Astrocyte (in vitro differentiated cells and primary cell): ENCODE measurements around the gene H1-8. TPM values are rescaled to one million over a fixed set of nuclear protein-coding genes. Genes with fewer than 3 reads are reported as not detected.

ENCODE experiments used
- DNase-seq: peaks from one replicate; pipeline ENCODE4 v3.0.0-alpha.2; 2010; ENCODE audit warnings: low read depth
- FAIRE-seq: peaks from 2 replicates; lab custom pipeline; 2011; peaks lifted over from hg19 to GRCh38; lab: Jason Lieb, UNC
- H2AFZ ChIP-seq: 2 replicates; pipeline ENCODE4 v1.6.0; 2012; ENCODE audit warnings: low read depth, low read length, inconsistent platforms
- H3K27ac ChIP-seq: 2 replicates; pipeline ENCODE4 v1.5.1; 2011; ENCODE audit warnings: low read depth, low read length, inconsistent platforms
- H3K27me3 ChIP-seq: 2 replicates; pipeline ENCODE4 v1.6.0; 2011; ENCODE audit warnings: low read length, inconsistent platforms; ENCODE audit not compliant: insufficient read depth
- H3K36me3 ChIP-seq: 2 replicates; pipeline ENCODE4 v1.5.1; 2011; ENCODE audit warnings: low read length, inconsistent platforms; ENCODE audit not compliant: insufficient read depth
- H3K4me1 ChIP-seq: 2 replicates; pipeline ENCODE4 v1.5.1; 2011; ENCODE audit warnings: low read length, inconsistent platforms; ENCODE audit not compliant: insufficient read depth
- H3K4me2 ChIP-seq: 2 replicates; pipeline ENCODE4 v1.6.0; 2012; ENCODE audit warnings: low read length, inconsistent platforms
- H3K4me3 ChIP-seq: 2 replicates; pipeline ENCODE4 v1.5.1; 2011; ENCODE audit warnings: low read depth, mild to moderate bottlenecking, low read length, inconsistent platforms; ENCODE audit not compliant: insufficient read depth
- H3K79me2 ChIP-seq: 2 replicates; pipeline ENCODE4 v1.6.0; 2012; ENCODE audit warnings: mild to moderate bottlenecking, low read length, inconsistent platforms; ENCODE audit not compliant: insufficient read depth
- H3K9ac ChIP-seq: 2 replicates; pipeline ENCODE4 v1.6.0; 2012; ENCODE audit warnings: mild to moderate bottlenecking, low read length, inconsistent platforms
- H3K9me3 ChIP-seq: 2 replicates; pipeline ENCODE4 v1.5.1; 2012; ENCODE audit warnings: low read depth, mild to moderate bottlenecking, low read length, inconsistent platforms; ENCODE audit not compliant: insufficient read depth
- H4K20me1 ChIP-seq: 2 replicates; pipeline ENCODE4 v1.6.0; 2012; ENCODE audit warnings: low read length, inconsistent platforms; ENCODE audit not compliant: insufficient read depth
- H3K27ac Mint-ChIP-seq: one replicate; pipeline ENCODE4 v1.8.0; 2021; ENCODE audit warnings: mild to moderate bottlenecking, mixed read lengths; ENCODE audit not compliant: unreplicated experiment
- H3K27me3 Mint-ChIP-seq: one replicate; pipeline ENCODE4 v1.8.0; 2021; ENCODE audit warnings: low read depth, mixed read lengths; ENCODE audit not compliant: unreplicated experiment
- H3K36me3 Mint-ChIP-seq: one replicate; pipeline ENCODE4 v1.8.0; 2021; ENCODE audit warnings: low read depth, mixed read lengths; ENCODE audit not compliant: unreplicated experiment
- H3K4me1 Mint-ChIP-seq: one replicate; pipeline ENCODE4 v1.8.0; 2021; ENCODE audit warnings: low read depth, mixed read lengths; ENCODE audit not compliant: unreplicated experiment
- H3K4me3 Mint-ChIP-seq: one replicate; pipeline ENCODE4 v1.8.0; 2021; ENCODE audit warnings: mild to moderate bottlenecking, moderate library complexity, mixed read lengths; ENCODE audit not compliant: unreplicated experiment
- H3K9me3 Mint-ChIP-seq: one replicate; pipeline ENCODE4 v1.8.0; 2021; ENCODE audit warnings: mild to moderate bottlenecking, mixed read lengths; ENCODE audit not compliant: unreplicated experiment
- CTCF ChIP-seq: IDR thresholded peaks from 2 replicates; pipeline ENCODE4 v1.5.1; 2011; ENCODE audit warnings: low read depth, mild to moderate bottlenecking, inconsistent platforms, low read length, moderate library complexity; ENCODE audit not compliant: insufficient read depth
- EZH2 ChIP-seq: IDR thresholded peaks from 2 replicates; pipeline ENCODE4 v1.6.1; 2012; ENCODE audit warnings: mild to moderate bottlenecking, low read length, inconsistent platforms; ENCODE audit not compliant: insufficient read depth
- total RNA-seq: library from RNA; stranded (reverse); gene quantifications from 2 replicates; pipeline ENCODE4 v1.2.1, GENCODE V29; 2021

Gene H1-8
- total RNA-seq, 1 donor from 2014 or later, result not detected

- TF ChIP-seq CTCF, result no peak
- TF ChIP-seq EZH2, result no peak
- Mint-ChIP-seq H3K9me3 (no peaks in the 10 kb centered on the region), H3K4me1 (no peaks in the 10 kb centered on the region), H3K27ac (no peak overlapping the region), H3K4me3 (no peak overlapping the region), H3K27me3 (no peaks in the 10 kb centered on the region), H3K36me3 (peaks cover 8% of the 10 kb centered on the region)
- Histone ChIP-seq H3K9ac (no peak overlapping the region), H3K4me1 (no peaks in the 10 kb centered on the region), H3K27me3 (no peaks in the 10 kb centered on the region), H2AFZ (no peak overlapping the region), H3K79me2 (no peaks in the 10 kb centered on the region), H3K36me3 (peaks cover 4% of the 10 kb centered on the region), H3K4me3 (no peak overlapping the region), H3K9me3 (no peaks in the 10 kb centered on the region), H3K27ac (no peak overlapping the region), H3K4me2 (no peak overlapping the region), H4K20me1 (no peaks in the 10 kb centered on the region)
- DNase-seq (no peak), FAIRE-seq (no peak)
Measured at GRCh38 chr3:129574206-129574605, 31.2 kb downstream of the H1-8 start.

DNA sequence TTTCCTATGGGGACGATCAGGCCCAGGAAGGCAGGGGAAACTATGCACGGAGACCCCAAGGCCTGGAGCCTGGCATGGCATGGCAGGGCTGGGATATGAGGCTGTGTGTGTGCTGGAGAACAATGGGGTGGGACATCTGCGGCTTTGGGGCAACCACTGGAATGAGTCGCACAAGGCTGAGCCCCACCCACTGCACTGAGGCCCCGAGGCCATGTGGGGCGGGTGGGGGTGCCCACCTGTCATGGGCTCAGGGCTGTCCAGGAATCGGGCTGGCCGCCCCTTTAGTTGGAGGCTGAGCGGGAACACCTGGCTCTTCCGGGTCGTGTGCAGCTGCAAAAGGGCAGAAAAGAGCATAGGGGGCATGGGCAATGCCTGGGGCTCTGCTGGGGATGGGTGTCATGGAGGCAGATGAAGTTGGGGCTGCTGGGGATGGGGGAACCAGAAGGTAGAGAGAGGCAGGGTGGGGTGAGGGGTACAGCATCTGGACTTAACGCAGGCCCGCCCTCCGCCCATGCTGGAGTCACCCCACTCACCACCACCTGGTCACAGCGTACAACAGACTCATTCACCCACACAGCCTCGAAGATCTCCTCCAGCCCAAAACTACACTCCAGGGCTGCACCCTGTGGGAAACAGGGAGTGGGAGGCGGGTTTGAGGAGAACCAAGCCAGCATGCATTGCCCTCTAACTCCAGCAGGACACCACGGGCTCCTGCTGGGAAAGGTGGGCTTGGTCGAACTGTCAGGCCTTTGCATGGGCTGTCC, 32.4 kb downstream of the H1-8 start:
- TF ChIP-seq CTCF, result no peak
- no peak for TF ChIP-seq EZH2
- Histone ChIP-seq H3K79me2 (no peaks in the 10 kb centered on the region), H3K27ac (no peak overlapping the region), H4K20me1 (no peaks in the 10 kb centered on the region), H2AFZ (no peak overlapping the region), H3K4me2 (no peak overlapping the region), H3K9ac (no peak overlapping the region), H3K4me1 (no peaks in the 10 kb centered on the region), H3K4me3 (no peak overlapping the region), H3K27me3 (no peaks in the 10 kb centered on the region), H3K9me3 (no peaks in the 10 kb centered on the region), H3K36me3 (peaks cover 2% of the 10 kb centered on the region)
- Mint-ChIP-seq H3K36me3 (peaks cover 9% of the 10 kb centered on the region), H3K9me3 (no peaks in the 10 kb centered on the region), H3K4me1 (no peaks in the 10 kb centered on the region), H3K4me3 (no peak overlapping the region), H3K27me3 (no peaks in the 10 kb centered on the region), H3K27ac (no peak overlapping the region)
- DNase-seq (no peak), FAIRE-seq (no peak)

- no peak for FAIRE-seq
- Mint-ChIP-seq H3K36me3 (peaks cover 10% of the 10 kb centered on the region), H3K4me1 (no peaks in the 10 kb centered on the region), H3K27me3 (no peaks in the 10 kb centered on the region), H3K27ac (peak overlapping the region; percentile 75), H3K9me3 (no peaks in the 10 kb centered on the region), H3K4me3 (no peak overlapping the region)
- Histone ChIP-seq H3K4me1 (no peaks in the 10 kb centered on the region), H3K9me3 (no peaks in the 10 kb centered on the region), H4K20me1 (no peaks in the 10 kb centered on the region), H3K36me3 (no peaks in the 10 kb centered on the region), H3K4me2 (no peak overlapping the region), H3K27me3 (no peaks in the 10 kb centered on the region), H3K4me3 (no peak overlapping the region), H3K27ac (no peak overlapping the region), H3K79me2 (no peaks in the 10 kb centered on the region), H2AFZ (no peak overlapping the region), H3K9ac (no peak overlapping the region)
- no peak for DNase-seq
- TF ChIP-seq CTCF (no peak), EZH2 (no peak)
Measured at GRCh38 chr3:129575997-129576384, 33.0 kb downstream of the H1-8 start.
